ENCODE data around the gene TMEM26. TPM values are rescaled to one million over a fixed set of nuclear protein-coding genes. Genes with fewer than 3 reads are reported as not detected.
"Not testable (repeated sequence)": the region's sequence is repeated elsewhere in the genome, so short reads cannot be mapped to it uniquely, and the experiment has no call there.

TMEM26 gene
- total and polyA plus RNA-seq, 11 donors: 0.07 to 1.1 (median 0.31) TPM

- Histone ChIP-seq H3K27ac (peak overlapping the region in 1 of 12 donors; percentile 73), H3K4me1 (peaks cover 0 to 11% (median 0%) of the 10 kb centered on the region in 12 donors), H3K36me3 (no peaks in the 10 kb centered on the region), H3K9me3 (peaks cover 0 to 6% (median 0%) of the 10 kb centered on the region in 12 donors), H3K27me3 (no peaks in the 10 kb centered on the region), H3K4me3 (no peak overlapping the region)
- WGBS, 4 donors: 83 to 90% (median 85%) methylated on average over 3 of the region's 3 CpGs
- no peak for DNase-seq
- intact Hi-C loops (cut with DNase I): no loop called here
- TF ChIP-seq CTCF (IDR thresholded peaks at IDR 0.05): no peak
- TF ChIP-seq POLR2A (IDR thresholded peaks at IDR 0.05): no peak
- ATAC-seq: no peak
Measured at GRCh38 chr10:61391281-61391680, 61.9 kb downstream of the TMEM26 start.

- WGBS, 4 donors: 65 to 71% (median 68%) methylated on average over 4 of the region's 4 CpGs
Measured at GRCh38 chr10:61390851-61391250, 62.3 kb downstream of the TMEM26 start.

GRCh38 chr10:61389887-61390286, 63.3 kb downstream of the TMEM26 start:
- Histone ChIP-seq H3K9me3 (peaks cover 0 to 6% (median 0%) of the 10 kb centered on the region in 12 donors), H3K36me3 (no peaks in the 10 kb centered on the region), H3K4me3 (no peak overlapping the region), H3K27me3 (no peaks in the 10 kb centered on the region), H3K27ac (peak overlapping the region in 1 of 12 donors; percentile 73), H3K4me1 (peaks cover 0 to 20% (median 0%) of the 10 kb centered on the region in 12 donors)
- TF ChIP-seq CTCF (IDR thresholded peaks at IDR 0.05) (no peak), POLR2A (IDR thresholded peaks at IDR 0.05) (no peak)
- DNase-seq: no peak
- WGBS, 4 donors: 80 to 86% (median 83%) methylated on average over 3 of the region's 3 CpGs
- peak in 2 of 4 donors; percentile 49 to 54 for ATAC-seq
- intact Hi-C loops (cut with DNase I): no loop called here

More at GRCh38 chr10:61390851-61391250, 62.3 kb downstream of the TMEM26 start:
- H3K4me3 ChIP-seq: no peak overlapping the region
- peak overlapping the region in 1 of 12 donors; percentile 73 for H3K27ac ChIP-seq
- ATAC-seq (no peak), DNase-seq (no peak)
- no peaks in the 10 kb centered on the region for H3K27me3 ChIP-seq
- TF ChIP-seq CTCF (IDR thresholded peaks at IDR 0.05) (no peak), POLR2A (IDR thresholded peaks at IDR 0.05) (no peak)
- intact Hi-C loops (cut with DNase I): no loop called here
- peaks cover 0 to 10% (median 0%) of the 10 kb centered on the region in 12 donors for H3K4me1 ChIP-seq
- H3K36me3 ChIP-seq: no peaks in the 10 kb centered on the region
- H3K9me3 ChIP-seq: peaks cover 0 to 6% (median 0%) of the 10 kb centered on the region in 12 donors

- H3K27ac ChIP-seq: peak overlapping the region in 1 of 12 donors; percentile 72
- H3K4me3 ChIP-seq; H3K36me3 ChIP-seq; H3K27me3 ChIP-seq; ATAC-seq; H3K9me3 ChIP-seq; intact Hi-C loops (cut with DNase I): not testable (repeated sequence)
- peaks cover 0 to 23% (median 0%) of the 10 kb centered on the region in 12 donors for H3K4me1 ChIP-seq
- 90 to 94% (median 92%) methylated on average over 6 of the region's 6 CpGs for WGBS, 4 donors
- peak in 1 of 5 donors; percentile 43 for DNase-seq
Measured at GRCh38 chr10:61388986-61389385, 64.2 kb downstream of the TMEM26 start.

All from heart left ventricle (tissue), 16 donors.